Psoas muscle (tissue), 8 donors: ENCODE measurements around the gene NIPA2. TPM values are rescaled to one million over a fixed set of nuclear protein-coding genes. Genes with fewer than 3 reads are reported as not detected.

Experiments used
- ATAC-seq, 4 donors: fragments of 200-7000 bp; cut with Tn5 transposase; one replicate each; pipeline ENCODE4 v1.9.1; 2020; ENCODE audit warnings: moderate library complexity in 3 of 4, mild to moderate bottlenecking in 2 of 4
- DNase-seq, 2 donors: peaks; one replicate each; pipeline ENCODE4 v3.0.0-alpha.2; 2020
- H3K27ac ChIP-seq: fragments of 200-600 bp; one replicate; pipeline ENCODE4 v1.8.0; 2022
- H3K27me3 ChIP-seq, 3 donors: fragments of 200-600 bp in 1 of 3; one replicate each; pipeline versions ENCODE4 v1.6.1 to v1.8.0; 2013 to 2022; ENCODE audit warnings: low read length in 2 of 3, mild to moderate bottlenecking in 2 of 3, moderate library complexity in 1 of 3; ENCODE audit not compliant: insufficient read depth in 3 of 3
- H3K36me3 ChIP-seq, 2 donors: fragments of 200-600 bp in 1 of 2; one replicate each; pipeline versions ENCODE4 v1.6.1 to v1.8.0; 2013 to 2022; ENCODE audit warnings: low read depth in 1 of 2, mild to moderate bottlenecking in 1 of 2, moderate library complexity in 1 of 2; ENCODE audit not compliant: insufficient read depth in 1 of 2
- H3K4me1 ChIP-seq: fragments of 200-600 bp; one replicate; pipeline ENCODE4 v1.8.0; 2022
- H3K4me3 ChIP-seq: fragments of 200-600 bp; one replicate; pipeline ENCODE4 v1.8.0; 2022; ENCODE audit warnings: mild to moderate bottlenecking
- H3K9me3 ChIP-seq: fragments of 200-600 bp; one replicate; pipeline ENCODE4 v1.8.0; 2022
- CTCF ChIP-seq: fragments of 200-600 bp; IDR thresholded peaks from one replicate; pipeline ENCODE4 v1.8.0; 2022; ENCODE audit warnings: antibody characterized with exemption
- WGBS, 3 donors: extraction: QIAGEN DNeasy Blood & Tissue Kit; methylation state at CpG; one replicate each; pipeline versions ENCODE4 v1.1.6 to v1.1.7; 2013; 5-methylcytosine and 5-hydroxymethylcytosine counted together
- intact Hi-C, 2 donors: fragments of 100-400 bp; cut with DNase I; formaldehyde crosslinking; loops; one replicate each; pipeline versions ENCODE4 v1.11.0 to v1.14.2; 2022
- polyA plus RNA-seq, 3 donors: library from polyadenylated mRNA; stranded (reverse); fragments of 200-250 nt; gene quantifications; one replicate each; pipeline ENCODE4 v1.2.3, GENCODE V29; 2013
- total RNA-seq, 4 donors: library from RNA; stranded (reverse); fragmentation: NEBNext Ultra II Directional in 2 of 4; extraction: Animal tissue kit (Norgen Biotek cat#: 25700) in 2 of 4; gene quantifications; one replicate each; pipeline versions ENCODE4 v1.2.1 to v1.2.4, GENCODE V29; 2021 to 2023
- donor health status: healthy with polysubstance abuse.
- donor health status: DM: no; HTN: no; CAD: no; lungs with moderate emphysema.
- donor health status: Bipolar disorder and iron deficiency.
- donor health status: healthy.
- donor health status: DM: yes; HTN: yes; CAD: no.
- donor health status: DM: no; HTN: no; CAD: no.
- donor health status: DM: no; HTN: no; CAD: no.
- donor health status: DM: yes; HTN: yes; CAD: no.

NIPA2 gene
- total and polyA plus RNA-seq, 7 donors, result 11.3 to 61.8 (median 28.2) TPM

GRCh38 chr15:22907161-22907950 is 68.9 kb downstream of the NIPA2 start:
- TF ChIP-seq CTCF, result no peak
- H3K36me3 ChIP-seq, result peaks cover 5 to 78% of the 10 kb centered on the region in 2 donors
- no peaks in the 10 kb centered on the region for H3K4me1 ChIP-seq
- H3K9me3 ChIP-seq, result no peaks in the 10 kb centered on the region
- no peak for ATAC-seq
- H3K27ac ChIP-seq, result no peak overlapping the region
- no peak for DNase-seq
- no peak overlapping the region for H3K4me3 ChIP-seq
- H3K27me3 ChIP-seq, result no peaks in the 10 kb centered on the region
- intact Hi-C loops, result no loop called here
- WGBS, 3 donors, result 88 to 97% (median 91%) methylated on average over 16 of the region's 16 CpGs

- H3K27me3 ChIP-seq, result no peaks in the 10 kb centered on the region
- H3K36me3 ChIP-seq, result peaks cover 3 to 74% of the 10 kb centered on the region in 2 donors
- intact Hi-C loops, result no loop called here
- H3K27ac ChIP-seq, result no peak overlapping the region
- no peaks in the 10 kb centered on the region for H3K4me1 ChIP-seq
- H3K4me3 ChIP-seq, result no peak overlapping the region
- DNase-seq (no peak), ATAC-seq (no peak)
- no peak for TF ChIP-seq CTCF
- WGBS, 3 donors, result 95 to 96% (median 96%) methylated on average over 9 of the region's 9 CpGs
- no peaks in the 10 kb centered on the region for H3K9me3 ChIP-seq
These were observed 70.4 kb downstream of the NIPA2 start for GRCh38 chr15:22908830-22909229.

- Histone ChIP-seq H3K9me3 (no peaks in the 10 kb centered on the region), H3K36me3 (peaks cover 3 to 84% of the 10 kb centered on the region in 2 donors), H3K4me3 (no peak overlapping the region), H3K27ac (no peak overlapping the region), H3K4me1 (no peaks in the 10 kb centered on the region), H3K27me3 (no peaks in the 10 kb centered on the region)
- ATAC-seq, result no peak
- intact Hi-C loops, result no loop called here
- no peak for TF ChIP-seq CTCF
- WGBS, 3 donors, result 90 to 92% (median 91%) methylated on average over 8 of the region's 8 CpGs
- DNase-seq, result no peak
These were observed 72.8 kb downstream of the NIPA2 start for GRCh38 chr15:22911306-22911705.

- H3K27me3 ChIP-seq, result no peaks in the 10 kb centered on the region
- H3K4me1 ChIP-seq, result no peaks in the 10 kb centered on the region
- 93 to 96% (median 96%) methylated on average over 12 of the region's 12 CpGs for WGBS, 3 donors
- peaks cover 3 to 87% of the 10 kb centered on the region in 2 donors for H3K36me3 ChIP-seq
- no peak for TF ChIP-seq CTCF
- no peak overlapping the region for H3K4me3 ChIP-seq
- ATAC-seq, result no peak
- no peaks in the 10 kb centered on the region for H3K9me3 ChIP-seq
- H3K27ac ChIP-seq, result no peak overlapping the region
- intact Hi-C loops, result no loop called here
- DNase-seq, result no peak
These were observed 73.8 kb downstream of the NIPA2 start for GRCh38 chr15:22912256-22912655.
